ENCODE data around the gene MICU2.
"Not testable (repeated sequence)": the region's sequence is repeated elsewhere in the genome, so short reads cannot be mapped to it uniquely, and the experiment has no call there.

Gene MICU2

GRCh38 chr13:21590665-21591456 lies 13.1 kb downstream of the MICU2 start:
- DNase-seq = not testable (repeated sequence)

- no peak for DNase-seq
These were observed 13.7 kb downstream of the MICU2 start for GRCh38 chr13:21590231-21590630.

- not testable (repeated sequence) for DNase-seq
These were observed 14.5 kb downstream of the MICU2 start for GRCh38 chr13:21589510-21589909.

GRCh38 chr13:21588411-21588810 lies 15.6 kb downstream of the MICU2 start:
- DNase-seq = not testable (repeated sequence)

- no peak for DNase-seq
These were observed 18.9 kb downstream of the MICU2 start for GRCh38 chr13:21584973-21585592.

- DNase-seq = no peak
These were observed 20.5 kb downstream of the MICU2 start for GRCh38 chr13:21583478-21583877.

GRCh38 chr13:21580736-21581135 lies 23.2 kb downstream of the MICU2 start:
- no peak for DNase-seq

- DNase-seq = no peak
These were observed 24.1 kb downstream of the MICU2 start for GRCh38 chr13:21579754-21580316.

GRCh38 chr13:21578748-21579147 lies 25.2 kb downstream of the MICU2 start:
- no peak for DNase-seq

GRCh38 chr13:21576426-21576825 lies 27.5 kb downstream of the MICU2 start:
- no peak for DNase-seq

- DNase-seq = no peak
These were observed 29.9 kb downstream of the MICU2 start for GRCh38 chr13:21573920-21574712.

GRCh38 chr13:21569686-21570085 lies 34.3 kb downstream of the MICU2 start:
- no peak for DNase-seq

- DNase-seq = no peak
These were observed 35.1 kb downstream of the MICU2 start for GRCh38 chr13:21568854-21569253.

- no peak for DNase-seq
These were observed 36.3 kb downstream of the MICU2 start for GRCh38 chr13:21567714-21568113.

- no peak for DNase-seq
These were observed 46.0 kb downstream of the MICU2 start for GRCh38 chr13:21557995-21558394.

- no peak for DNase-seq
These were observed 47.9 kb downstream of the MICU2 start for GRCh38 chr13:21556051-21556450.

GRCh38 chr13:21553261-21553660 lies 50.7 kb downstream of the MICU2 start:
- not testable (repeated sequence) for DNase-seq

GRCh38 chr13:21550918-21551317 lies 53.1 kb downstream of the MICU2 start:
- DNase-seq = no peak

- DNase-seq = no peak
These were observed 54.3 kb downstream of the MICU2 start for GRCh38 chr13:21549633-21550032.

GRCh38 chr13:21548577-21548976 lies 55.4 kb downstream of the MICU2 start:
- DNase-seq = no peak

GRCh38 chr13:21546372-21546771 lies 57.6 kb downstream of the MICU2 start:
- no peak for DNase-seq

- no peak for DNase-seq
These were observed 59.5 kb downstream of the MICU2 start for GRCh38 chr13:21544515-21544914.

GRCh38 chr13:21542563-21542962 lies 61.4 kb downstream of the MICU2 start:
- no peak for DNase-seq

Data from GOT3 (cell line).